Choroid plexus epithelial cell (primary cell): ENCODE results near the gene MAOB.
A peak's percentile ranks its signal among the peaks of the same experiment; 100 is the strongest.

Experiments
- DNase-seq: peaks from one replicate; pipeline ENCODE4 v3.0.0-alpha.2; 2010; ENCODE audit warnings: low read depth
- H3K4me3 ChIP-seq: 2 replicates; pipeline ENCODE4 v1.5.1; 2011; ENCODE audit warnings: low read depth, mild to moderate bottlenecking, control low read depth, low read length, moderate library complexity
- CTCF ChIP-seq: conservative IDR thresholded peaks from 2 replicates; pipeline ENCODE4 v1.5.1; 2011; ENCODE audit warnings: low read depth, mild to moderate bottlenecking, control low read depth, inconsistent platforms, low read length, moderate library complexity

MAOB gene

GRCh38 chrX:43860646-43861370 is 21.4 kb downstream of the MAOB start:
- no peak overlapping the region for H3K4me3 ChIP-seq
- DNase-seq: peak; percentile 57
- no peak for TF ChIP-seq CTCF

- no peak for TF ChIP-seq CTCF
- no peak overlapping the region for H3K4me3 ChIP-seq
- DNase-seq: no peak
These were observed 28.9 kb downstream of the MAOB start for GRCh38 chrX:43853225-43853828.

- no peak for DNase-seq
- no peak overlapping the region for H3K4me3 ChIP-seq
- no peak for TF ChIP-seq CTCF
These were observed 31.6 kb downstream of the MAOB start for GRCh38 chrX:43850629-43851028.

- TF ChIP-seq CTCF: no peak
- no peak overlapping the region for H3K4me3 ChIP-seq
- no peak for DNase-seq
These were observed 33.1 kb downstream of the MAOB start for GRCh38 chrX:43849173-43849572.

GRCh38 chrX:43847352-43847751 is 34.9 kb downstream of the MAOB start:
- no peak overlapping the region for H3K4me3 ChIP-seq
- no peak for DNase-seq
- TF ChIP-seq CTCF: no peak

- DNase-seq: no peak
- no peak overlapping the region for H3K4me3 ChIP-seq
- no peak for TF ChIP-seq CTCF
These were observed 35.7 kb downstream of the MAOB start for GRCh38 chrX:43846558-43846957.

GRCh38 chrX:43845776-43846175 is 36.5 kb downstream of the MAOB start:
- DNase-seq: no peak
- TF ChIP-seq CTCF: no peak
- no peak overlapping the region for H3K4me3 ChIP-seq
